BJ (cell line): ENCODE data around the gene RNASEL. TPM values are rescaled to one million over a fixed set of nuclear protein-coding genes. Genes with fewer than 3 reads are reported as not detected.
A peak's percentile ranks its signal among the peaks of the same experiment; 100 is the strongest.

ENCODE experiments used
- CTCF ChIA-PET: fragments of 350-600 bp; formaldehyde crosslinking; extraction: SDS; loops from one replicate; lab custom pipeline; 2021; ENCODE audit warnings: antibody characterized with exemption, inconsistent platforms; lab: Yijun Ruan, JAX
- POLR2A ChIA-PET: fragments of 300-600 bp; sonication (Branson Sonifier 250); formaldehyde crosslinking; extraction: SDS; loops from one replicate; lab custom pipeline; 2021; ENCODE audit warnings: antibody characterized with exemption; lab: Charles Lee
- DNase-seq: peaks from one replicate; pipeline ENCODE4 v3.0.0-alpha.2; 2011; ENCODE audit warnings: low read depth
- H3K27me3 ChIP-seq: 2 replicates; pipeline ENCODE4 v1.6.0; 2011; ENCODE audit warnings: low read length; ENCODE audit not compliant: control insufficient read depth, insufficient read depth
- H3K36me3 ChIP-seq: 2 replicates; pipeline ENCODE4 v1.5.1; 2011; ENCODE audit warnings: low read length; ENCODE audit not compliant: control insufficient read depth, insufficient read depth
- H3K4me3 ChIP-seq: 2 replicates; pipeline ENCODE4 v1.5.1; 2011; ENCODE audit warnings: low read depth, mild to moderate bottlenecking, control low read depth, low read length
- polyA plus RNA-seq: library from polyadenylated mRNA; depleted of rRNA; stranded (reverse); fragments of >200 nt; gene quantifications from 2 replicates; pipeline ENCODE4 v1.2.3, GENCODE V29; 2011
- TF ChIP-seq, protein P1 (sequence below): IDR thresholded peaks from 2 replicates; pipeline ENCODE4 v1.5.1; 2011; ENCODE audit warnings: low read depth, mild to moderate bottlenecking, control low read depth, inconsistent platforms, low read length, moderate library complexity; ENCODE audit not compliant: insufficient read depth

Gene RNASEL
- polyA plus RNA-seq, 1 experiment = 4.1 TPM

DNA sequence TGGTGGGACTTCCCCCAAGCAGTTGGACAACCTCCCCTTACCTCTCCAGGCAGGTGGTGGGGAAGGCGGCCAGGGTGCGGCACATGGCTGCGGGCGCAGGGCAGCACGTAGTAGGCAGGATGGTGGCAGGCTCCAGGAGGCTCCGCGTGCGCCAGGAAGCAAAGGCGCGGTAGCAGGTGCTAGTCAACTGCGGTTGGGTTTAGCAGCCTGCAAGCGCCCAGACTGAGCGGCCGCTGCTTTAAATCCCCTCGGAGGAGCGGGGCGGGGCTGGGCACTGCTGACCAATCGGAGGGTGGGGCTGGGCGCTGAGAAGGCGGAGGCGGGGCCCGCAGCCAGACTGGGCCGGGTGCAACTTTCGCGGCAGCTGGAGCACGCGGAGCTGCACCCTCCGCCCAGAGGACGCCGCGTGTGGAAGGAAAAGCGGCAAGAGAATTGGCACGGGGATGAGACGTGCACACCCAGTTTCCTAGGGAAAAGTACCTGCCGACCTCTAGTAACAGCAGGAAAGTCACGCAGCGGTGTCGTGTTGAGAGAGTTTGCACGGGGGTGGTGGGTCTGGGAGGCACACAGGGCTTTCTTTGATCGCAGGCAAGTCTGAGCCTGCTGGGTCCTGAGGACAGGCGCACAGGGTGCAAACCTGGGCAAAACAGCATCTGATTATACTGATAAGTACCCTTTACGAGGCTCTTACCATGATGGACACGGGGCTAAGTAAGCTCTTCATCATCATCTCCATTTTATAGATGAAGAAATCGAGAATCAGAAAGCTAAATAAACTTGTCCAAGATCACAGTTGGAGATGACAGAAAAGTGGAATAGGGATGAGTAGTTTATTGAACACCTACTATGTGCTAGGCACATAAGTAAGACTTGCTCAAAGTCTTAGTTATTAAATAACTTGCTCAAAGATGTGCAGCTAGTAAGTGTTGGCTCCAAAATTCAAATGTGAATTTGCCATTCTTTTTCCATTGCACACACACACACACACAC lies 15.4 kb upstream of the RNASEL start, which contains the start of gene RGS16:
Gene RGS16, minus strand, starts transcription at position 215 of the 990 bp plus-strand sequence. Its CDS starts 130 bp downstream, at position 85.
- peaks cover 4% of the 10 kb centered on the region for H3K27me3 ChIP-seq
- H3K4me3 ChIP-seq = peak within 1 kb of the TSS; percentile 47
- no peak for DNase-seq
- H3K36me3 ChIP-seq = no peaks in the 10 kb centered on the region
- CTCF ChIA-PET = interaction anchor here (0.9 to 16.9 kb wide), 6 partner anchors 9 to 702 kb away, joined by 3 to 488 read pairs (median 8); partner anchors contain the start of gene NPL
- POLR2A ChIA-PET = no interaction called here
- TF ChIP-seq, protein P1, sequence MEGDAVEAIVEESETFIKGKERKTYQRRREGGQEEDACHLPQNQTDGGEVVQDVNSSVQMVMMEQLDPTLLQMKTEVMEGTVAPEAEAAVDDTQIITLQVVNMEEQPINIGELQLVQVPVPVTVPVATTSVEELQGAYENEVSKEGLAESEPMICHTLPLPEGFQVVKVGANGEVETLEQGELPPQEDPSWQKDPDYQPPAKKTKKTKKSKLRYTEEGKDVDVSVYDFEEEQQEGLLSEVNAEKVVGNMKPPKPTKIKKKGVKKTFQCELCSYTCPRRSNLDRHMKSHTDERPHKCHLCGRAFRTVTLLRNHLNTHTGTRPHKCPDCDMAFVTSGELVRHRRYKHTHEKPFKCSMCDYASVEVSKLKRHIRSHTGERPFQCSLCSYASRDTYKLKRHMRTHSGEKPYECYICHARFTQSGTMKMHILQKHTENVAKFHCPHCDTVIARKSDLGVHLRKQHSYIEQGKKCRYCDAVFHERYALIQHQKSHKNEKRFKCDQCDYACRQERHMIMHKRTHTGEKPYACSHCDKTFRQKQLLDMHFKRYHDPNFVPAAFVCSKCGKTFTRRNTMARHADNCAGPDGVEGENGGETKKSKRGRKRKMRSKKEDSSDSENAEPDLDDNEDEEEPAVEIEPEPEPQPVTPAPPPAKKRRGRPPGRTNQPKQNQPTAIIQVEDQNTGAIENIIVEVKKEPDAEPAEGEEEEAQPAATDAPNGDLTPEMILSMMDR = no peak

DNA sequence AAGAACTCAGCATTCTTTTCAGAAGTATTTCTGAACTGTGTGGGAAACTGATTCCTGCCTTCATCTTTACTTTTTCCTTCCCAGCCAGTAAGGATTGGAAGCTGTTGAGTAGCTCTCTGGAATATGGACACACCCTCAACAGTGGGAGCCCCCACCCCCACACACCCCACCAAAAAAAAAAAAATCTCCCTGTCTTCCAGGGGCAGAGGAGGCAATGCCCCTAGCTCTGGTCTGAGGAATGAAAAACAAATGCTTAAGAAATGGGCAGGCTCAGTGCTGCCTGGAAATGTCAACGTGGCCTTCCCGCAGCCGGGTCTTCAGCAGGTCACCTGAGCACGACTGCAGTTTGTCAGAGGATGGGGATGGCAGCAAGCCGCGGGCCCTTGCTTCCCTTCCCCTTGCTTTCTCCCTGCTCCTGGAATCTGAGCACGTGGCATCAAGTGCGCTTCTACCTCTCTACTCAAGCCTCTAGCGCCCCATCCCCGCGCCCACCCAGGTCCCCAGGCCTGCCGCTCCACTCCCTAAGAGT lies 14.7 kb upstream of the RNASEL start:
- DNase-seq = no peak
- TF ChIP-seq, protein P1 = no peak
- CTCF ChIA-PET = interaction anchor here (0.9 to 16.9 kb wide), 6 partner anchors 9 to 702 kb away, joined by 3 to 488 read pairs (median 8); partner anchors contain the start of genes NPL and RNASEL
- Histone ChIP-seq H3K4me3 (peak overlapping the region; percentile 47), H3K27me3 (peaks cover 4% of the 10 kb centered on the region), H3K36me3 (no peaks in the 10 kb centered on the region)
- POLR2A ChIA-PET = interaction anchor here (0.6 kb wide), 1 partner anchor 180 kb away, joined by 3 read pairs; no protein-coding TSS in a partner anchor

DNA sequence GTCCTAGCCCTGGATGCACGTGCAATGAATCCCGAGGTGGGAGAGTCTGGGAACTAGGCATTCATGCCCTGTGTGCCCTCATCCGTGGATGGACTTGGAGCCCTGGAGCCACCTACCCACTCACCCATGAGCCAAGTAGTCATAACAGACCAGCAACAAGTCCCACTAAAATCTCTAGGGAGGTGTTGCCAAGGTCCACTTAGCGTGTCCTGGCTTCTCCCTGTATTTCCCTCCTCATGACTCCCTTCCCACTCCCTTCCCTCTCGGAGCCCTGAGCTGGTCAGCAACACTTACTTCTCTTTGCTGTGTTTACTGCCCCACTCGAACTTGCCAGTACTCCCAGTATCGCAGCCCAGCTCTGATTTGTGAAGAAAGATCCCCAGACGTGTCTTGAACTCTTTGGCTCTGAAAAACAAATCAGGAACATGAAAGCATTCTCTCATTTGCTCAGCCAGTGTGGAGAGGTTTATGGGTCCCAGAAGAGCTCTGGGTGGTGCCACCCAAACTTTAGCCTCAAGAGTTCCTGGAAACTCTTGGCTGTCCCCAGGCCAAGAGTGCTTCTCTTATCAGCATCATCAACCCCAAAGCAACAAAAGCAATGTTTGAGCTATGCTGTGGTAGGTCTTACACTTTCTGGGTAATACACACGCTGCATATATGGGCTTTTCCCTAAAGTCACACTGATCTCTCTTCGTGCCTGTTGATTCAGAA lies 14.0 kb upstream of the RNASEL start:
- POLR2A ChIA-PET = interaction anchor here (0.6 kb wide), 1 partner anchor 181 kb away, joined by 3 read pairs; no protein-coding TSS in a partner anchor
- TF ChIP-seq, protein P1 = no peak
- DNase-seq = no peak
- no peaks in the 10 kb centered on the region for H3K36me3 ChIP-seq
- CTCF ChIA-PET = interaction anchor here (0.6 to 16.9 kb wide), 7 partner anchors 8 to 703 kb away, joined by 3 to 488 read pairs (median 4); partner anchors contain the start of genes NPL and RNASEL
- H3K27me3 ChIP-seq = peaks cover 4% of the 10 kb centered on the region
- no peak overlapping the region for H3K4me3 ChIP-seq

DNA sequence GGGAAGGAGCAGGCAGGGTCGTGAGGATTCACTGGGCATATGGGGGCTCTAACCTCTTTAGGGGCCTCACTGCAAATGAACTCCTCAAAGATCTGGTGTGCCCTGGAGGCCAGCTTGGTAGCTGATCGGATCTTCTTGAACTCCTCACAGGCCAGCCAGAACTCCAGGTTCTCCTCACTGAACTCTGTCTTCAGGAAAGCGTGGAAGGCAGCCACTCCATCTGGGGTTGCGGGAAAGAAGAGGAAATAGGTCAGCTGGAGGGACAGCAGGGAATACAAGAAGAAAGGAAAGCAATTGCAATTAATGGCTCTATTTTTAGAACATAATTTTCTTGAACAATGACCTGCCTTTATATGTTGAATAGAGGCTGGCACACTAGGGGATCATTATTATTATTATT lies 12.9 kb upstream of the RNASEL start:
- H3K36me3 ChIP-seq = no peaks in the 10 kb centered on the region
- CTCF ChIA-PET = interaction anchor here (0.7 to 16.9 kb wide), 7 partner anchors 9 to 193 kb away, joined by 3 to 488 read pairs (median 6); partner anchors contain the start of gene NPL
- TF ChIP-seq, protein P1 = no peak
- peaks cover 7% of the 10 kb centered on the region for H3K27me3 ChIP-seq
- POLR2A ChIA-PET = no interaction called here
- H3K4me3 ChIP-seq = no peak overlapping the region
- no peak for DNase-seq
